ENCODE results near the gene MRC2. TPM values are rescaled to one million over a fixed set of nuclear protein-coding genes. Genes with fewer than 3 reads are reported as not detected.

MRC2 gene
- 146 and 230 TPM in 2 replicates for total RNA-seq

GRCh38 chr17:62627219-62627903 lies at the start of gene MRC2:
Gene MRC2 (plus strand): TSS chr17:62627670. CDS start chr17:62627803, 133 bp downstream.

Other genes starting within 250 kb of the MRC2 start
- gene EFCAB3, start 247.1 kb upstream of the MRC2 start, total RNA-seq: not detected in 2 replicates
- gene METTL2A, start 203.8 kb upstream of the MRC2 start, total RNA-seq: 22.3 and 30.1 TPM in 2 replicates
- gene TLK2, start 148.8 kb upstream of the MRC2 start, total RNA-seq: 49.0 and 53.7 TPM in 2 replicates
- under 0.01 and 0.38 TPM in 2 replicates for gene MARCHF10, start 180.6 kb downstream of the MRC2 start, total RNA-seq

Measured in regular cardiac myocyte (primary cell).